ENCODE results near the gene MYH10.

DNA sequence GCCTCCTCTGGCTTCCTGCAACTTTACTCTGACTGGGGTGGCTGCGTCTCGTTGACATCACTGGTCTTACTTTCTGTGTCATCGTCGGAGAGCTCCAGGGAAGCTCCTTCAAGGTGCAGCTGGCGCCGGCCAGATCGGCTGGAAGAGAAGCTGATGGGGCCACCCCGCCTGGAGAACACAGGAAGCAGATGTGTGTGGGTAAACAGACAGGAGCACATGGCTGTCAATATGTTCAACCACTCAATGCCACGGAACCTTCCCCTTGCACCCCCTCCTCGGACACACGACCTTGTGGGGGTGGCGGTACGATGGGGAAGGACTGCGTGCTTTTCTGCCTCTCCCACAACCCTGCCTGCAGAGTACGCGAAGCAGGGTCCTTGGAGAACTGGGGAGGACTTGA is 154.7 kb downstream of the MYH10 start:
- TF ChIP-seq EP300 (IDR thresholded peaks at IDR 0.05) = no peak
- TF ChIP-seq, protein P1, sequence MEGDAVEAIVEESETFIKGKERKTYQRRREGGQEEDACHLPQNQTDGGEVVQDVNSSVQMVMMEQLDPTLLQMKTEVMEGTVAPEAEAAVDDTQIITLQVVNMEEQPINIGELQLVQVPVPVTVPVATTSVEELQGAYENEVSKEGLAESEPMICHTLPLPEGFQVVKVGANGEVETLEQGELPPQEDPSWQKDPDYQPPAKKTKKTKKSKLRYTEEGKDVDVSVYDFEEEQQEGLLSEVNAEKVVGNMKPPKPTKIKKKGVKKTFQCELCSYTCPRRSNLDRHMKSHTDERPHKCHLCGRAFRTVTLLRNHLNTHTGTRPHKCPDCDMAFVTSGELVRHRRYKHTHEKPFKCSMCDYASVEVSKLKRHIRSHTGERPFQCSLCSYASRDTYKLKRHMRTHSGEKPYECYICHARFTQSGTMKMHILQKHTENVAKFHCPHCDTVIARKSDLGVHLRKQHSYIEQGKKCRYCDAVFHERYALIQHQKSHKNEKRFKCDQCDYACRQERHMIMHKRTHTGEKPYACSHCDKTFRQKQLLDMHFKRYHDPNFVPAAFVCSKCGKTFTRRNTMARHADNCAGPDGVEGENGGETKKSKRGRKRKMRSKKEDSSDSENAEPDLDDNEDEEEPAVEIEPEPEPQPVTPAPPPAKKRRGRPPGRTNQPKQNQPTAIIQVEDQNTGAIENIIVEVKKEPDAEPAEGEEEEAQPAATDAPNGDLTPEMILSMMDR (IDR thresholded peaks at IDR 0.05) = no peak
- TF ChIP-seq POLR2A (IDR thresholded peaks at IDR 0.05) = no peak

Measured in ovary (tissue), 3 donors.